Activated T-cell treated with anti-CD3 and anti-CD28 coated beads, Interleukin-2, amount 50 U/mL, for 24 hours (primary cell): ENCODE measurements around the gene CXCL6.

ENCODE experiments used
- DNase-seq: peaks from one replicate; pipeline ENCODE4 v3.0.0-alpha.2; 2020
- H3K27ac Mint-ChIP-seq: 2 replicates; pipeline ENCODE4 v1.8.0; 2020; ENCODE audit warnings: mild to moderate bottlenecking, mixed read lengths
- H3K27me3 Mint-ChIP-seq: 2 replicates; pipeline ENCODE4 v1.8.0; 2020; ENCODE audit warnings: mixed read lengths
- H3K36me3 Mint-ChIP-seq: 2 replicates; pipeline ENCODE4 v1.8.0; 2020; ENCODE audit warnings: low read depth, mixed read lengths
- H3K4me1 Mint-ChIP-seq: 2 replicates; pipeline ENCODE4 v1.8.0; 2020; ENCODE audit warnings: low read depth, mixed read lengths
- H3K4me3 Mint-ChIP-seq: 2 replicates; pipeline ENCODE4 v1.8.0; 2020; ENCODE audit warnings: mild to moderate bottlenecking, moderate library complexity, mixed read lengths
- H3K9me3 Mint-ChIP-seq: 2 replicates; pipeline ENCODE4 v1.8.0; 2020; ENCODE audit warnings: mixed read lengths

Gene CXCL6

DNA sequence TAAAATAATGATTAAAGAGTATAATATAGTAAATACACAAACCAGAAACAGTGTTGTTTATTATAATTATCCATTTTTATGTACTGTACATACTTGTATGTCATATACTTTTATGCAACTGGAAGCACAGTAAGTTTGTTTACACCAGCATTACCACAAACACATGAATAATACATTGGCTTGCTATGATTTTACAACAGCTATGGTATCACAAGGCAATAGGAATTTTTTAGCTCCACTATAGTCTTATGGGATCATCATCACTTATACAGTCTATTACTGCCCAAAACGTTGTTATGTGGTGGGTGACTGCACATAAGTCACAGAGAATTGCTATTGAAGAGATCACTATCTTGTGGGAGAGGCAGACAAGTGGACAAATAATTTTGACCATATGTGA lies 14.8 kb downstream of the CXCL6 start:
- H3K4me1 Mint-ChIP-seq, result no peaks in the 10 kb centered on the region
- peaks cover 2% of the 10 kb centered on the region for H3K27me3 Mint-ChIP-seq
- H3K36me3 Mint-ChIP-seq, result no peaks in the 10 kb centered on the region

DNA sequence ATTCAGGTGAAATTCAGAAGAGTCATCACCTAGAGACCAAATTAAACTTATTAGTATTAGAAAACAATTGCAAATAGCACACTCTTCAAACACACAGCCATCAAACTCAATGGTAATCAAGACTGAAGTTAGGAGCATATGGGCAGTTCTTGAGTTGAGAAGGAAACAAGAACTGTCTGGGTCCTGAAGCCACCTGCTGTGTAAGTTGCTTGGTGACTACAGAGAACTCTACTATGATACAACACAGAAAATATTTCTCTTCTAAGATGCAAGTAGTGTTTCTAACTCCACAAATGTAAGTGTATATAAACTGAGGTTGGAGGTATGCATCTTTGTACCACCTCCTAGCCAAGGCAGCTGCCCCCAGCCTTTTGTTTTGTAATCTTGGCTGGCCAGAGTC lies 16.3 kb downstream of the CXCL6 start:
- H3K4me1 Mint-ChIP-seq, result no peaks in the 10 kb centered on the region
- H3K36me3 Mint-ChIP-seq, result no peaks in the 10 kb centered on the region
- no peak for DNase-seq
- H3K27me3 Mint-ChIP-seq, result peaks cover 2% of the 10 kb centered on the region
- H3K27ac Mint-ChIP-seq, result no peak overlapping the region
- no peaks in the 10 kb centered on the region for H3K9me3 Mint-ChIP-seq
- H3K4me3 Mint-ChIP-seq, result no peak overlapping the region

More for the DNA sequence above, 14.8 kb downstream of the CXCL6 start:
- DNase-seq, result no peak
- Mint-ChIP-seq H3K4me3 (no peak overlapping the region), H3K9me3 (no peaks in the 10 kb centered on the region), H3K27ac (no peak overlapping the region)

DNA sequence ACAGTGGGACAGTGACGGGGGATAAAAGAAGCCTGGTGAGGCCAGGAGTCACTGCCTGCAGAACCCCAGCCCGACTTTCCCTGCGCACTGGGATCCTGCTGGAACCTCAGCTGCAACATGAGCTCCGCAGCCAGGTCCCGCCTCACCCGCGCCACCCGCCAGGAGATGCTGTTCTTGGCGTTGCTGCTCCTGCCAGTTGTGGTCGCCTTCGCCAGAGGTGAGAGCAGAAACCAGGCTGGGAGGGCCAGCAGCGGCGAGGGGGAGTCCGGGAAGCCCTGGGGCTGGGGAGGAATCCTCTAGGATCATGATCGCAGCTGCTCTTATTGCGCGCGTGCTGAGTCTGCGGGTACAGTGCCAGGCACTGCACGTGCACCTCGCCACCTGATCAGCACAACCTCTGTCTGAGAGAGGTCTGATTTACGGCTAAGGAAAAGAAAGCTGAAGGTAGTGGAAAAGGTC lies 16.8 kb downstream of the CXCL6 start, which contains the start of gene PF4V1:
Gene PF4V1, plus strand, starts transcription at position 51 of the 459 bp plus-strand sequence. Its CDS starts 67 bp downstream, at position 118.
- H3K9me3 Mint-ChIP-seq, result no peaks in the 10 kb centered on the region
- no peaks in the 10 kb centered on the region for H3K36me3 Mint-ChIP-seq
- no peak within 1 kb of the TSS for H3K27ac Mint-ChIP-seq
- no peak within 1 kb of the TSS for H3K4me3 Mint-ChIP-seq
- DNase-seq, result no peak
- H3K27me3 Mint-ChIP-seq, result peaks cover 2% of the 10 kb centered on the region
- no peaks in the 10 kb centered on the region for H3K4me1 Mint-ChIP-seq

DNA sequence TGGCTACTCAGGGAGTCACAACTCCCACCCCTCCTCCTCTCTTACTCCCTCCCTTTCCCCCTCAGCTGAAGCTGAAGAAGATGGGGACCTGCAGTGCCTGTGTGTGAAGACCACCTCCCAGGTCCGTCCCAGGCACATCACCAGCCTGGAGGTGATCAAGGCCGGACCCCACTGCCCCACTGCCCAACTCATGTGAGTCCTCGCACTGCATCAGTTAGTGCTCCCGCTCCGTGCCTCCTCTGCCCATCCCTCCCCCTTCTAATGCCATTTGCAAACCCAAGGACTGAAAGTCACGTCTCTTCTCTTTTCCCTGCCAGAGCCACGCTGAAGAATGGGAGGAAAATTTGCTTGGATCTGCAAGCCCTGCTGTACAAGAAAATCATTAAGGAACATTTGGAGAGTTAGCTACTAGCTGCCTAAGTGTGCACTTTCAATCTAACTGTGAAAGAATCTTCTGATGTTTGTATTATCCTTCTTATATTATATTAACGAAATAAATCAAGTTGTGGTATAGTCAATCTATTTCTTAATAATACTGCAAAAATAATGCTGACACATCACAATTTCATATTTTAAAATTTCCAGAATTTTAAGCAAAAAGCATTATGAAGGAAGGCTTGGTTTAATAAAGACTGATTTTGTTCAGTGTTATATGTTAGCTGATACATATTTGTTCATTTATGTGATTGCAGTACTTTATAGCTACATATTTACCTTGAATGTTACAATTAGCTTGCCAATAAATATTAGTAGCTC lies 17.4 kb downstream of the CXCL6 start:
- no peak overlapping the region for H3K27ac Mint-ChIP-seq
- no peaks in the 10 kb centered on the region for H3K36me3 Mint-ChIP-seq

DNA sequence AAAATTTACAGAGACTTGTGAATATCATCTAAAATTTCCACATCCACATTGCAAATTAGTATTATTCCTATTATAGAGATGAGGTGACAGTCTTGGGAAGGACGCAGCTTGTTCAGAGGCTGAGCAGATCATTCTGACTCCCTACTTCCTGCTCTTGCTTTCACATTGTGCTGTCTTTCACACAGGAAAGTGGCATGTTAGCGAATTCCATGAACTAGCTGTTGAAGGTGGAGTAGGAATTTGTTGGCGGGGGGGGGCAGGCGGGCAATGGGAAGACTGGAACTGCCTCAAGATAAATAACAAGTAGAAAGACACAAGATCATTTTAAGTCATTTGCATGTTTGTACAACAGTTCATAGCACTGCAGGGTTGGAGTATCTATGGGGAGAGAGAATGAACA lies 18.9 kb downstream of the CXCL6 start:
- H3K9me3 Mint-ChIP-seq, result no peaks in the 10 kb centered on the region
- no peak overlapping the region for H3K27ac Mint-ChIP-seq
- no peaks in the 10 kb centered on the region for H3K4me1 Mint-ChIP-seq
- H3K36me3 Mint-ChIP-seq, result no peaks in the 10 kb centered on the region
- peaks cover 2% of the 10 kb centered on the region for H3K27me3 Mint-ChIP-seq
- no peak overlapping the region for H3K4me3 Mint-ChIP-seq
- DNase-seq, result no peak

More for the DNA sequence above, 17.4 kb downstream of the CXCL6 start:
- Mint-ChIP-seq H3K4me3 (no peak overlapping the region), H3K9me3 (no peaks in the 10 kb centered on the region), H3K27me3 (peaks cover 2% of the 10 kb centered on the region), H3K4me1 (no peaks in the 10 kb centered on the region)
- no peak for DNase-seq

GRCh38 chr4:73856518-73856917 lies 20.0 kb downstream of the CXCL6 start:
- Mint-ChIP-seq H3K4me3 (no peak overlapping the region), H3K9me3 (no peaks in the 10 kb centered on the region), H3K36me3 (no peaks in the 10 kb centered on the region), H3K27me3 (peaks cover 2% of the 10 kb centered on the region), H3K27ac (no peak overlapping the region), H3K4me1 (no peaks in the 10 kb centered on the region)
- no peak for DNase-seq

DNA sequence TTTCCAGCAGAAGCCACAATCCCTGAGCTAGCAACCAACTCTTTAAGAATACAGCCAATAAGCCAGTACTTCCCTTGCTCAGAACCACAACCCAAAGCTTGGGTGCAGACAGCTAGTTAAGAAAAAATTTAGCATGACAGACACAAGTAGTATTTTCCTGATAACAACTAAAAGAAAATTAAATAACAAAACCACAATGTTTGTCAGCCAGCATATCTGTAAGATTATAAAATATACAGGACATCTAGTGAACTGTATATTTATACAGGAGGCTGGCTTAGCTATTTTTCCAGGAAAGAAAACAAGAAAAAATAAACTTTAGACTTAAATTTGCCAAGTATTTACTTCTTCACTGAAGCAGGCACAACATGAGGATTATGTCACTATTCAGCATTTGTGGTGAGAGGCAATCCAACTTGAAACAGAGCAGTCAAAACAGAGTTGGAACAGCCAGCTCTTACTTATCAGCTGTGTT lies 23.2 kb downstream of the CXCL6 start:
- no peak for DNase-seq
- no peak overlapping the region for H3K27ac Mint-ChIP-seq
- H3K36me3 Mint-ChIP-seq, result no peaks in the 10 kb centered on the region
- H3K4me3 Mint-ChIP-seq, result no peak overlapping the region
- H3K9me3 Mint-ChIP-seq, result no peaks in the 10 kb centered on the region
- no peaks in the 10 kb centered on the region for H3K27me3 Mint-ChIP-seq
- H3K4me1 Mint-ChIP-seq, result no peaks in the 10 kb centered on the region

- no peaks in the 10 kb centered on the region for H3K9me3 Mint-ChIP-seq
- no peak overlapping the region for H3K27ac Mint-ChIP-seq
- H3K27me3 Mint-ChIP-seq, result peaks cover 2% of the 10 kb centered on the region
- no peaks in the 10 kb centered on the region for H3K4me1 Mint-ChIP-seq
- no peak for DNase-seq
- H3K36me3 Mint-ChIP-seq, result no peaks in the 10 kb centered on the region
- no peak overlapping the region for H3K4me3 Mint-ChIP-seq
Measured at GRCh38 chr4:73860181-73860580, 23.7 kb downstream of the CXCL6 start.

- Mint-ChIP-seq H3K27ac (no peak overlapping the region), H3K9me3 (no peaks in the 10 kb centered on the region), H3K4me3 (no peak overlapping the region), H3K36me3 (no peaks in the 10 kb centered on the region), H3K4me1 (no peaks in the 10 kb centered on the region), H3K27me3 (peaks cover 2% of the 10 kb centered on the region)
- DNase-seq, result no peak
Measured at GRCh38 chr4:73860917-73861316, 24.4 kb downstream of the CXCL6 start.

GRCh38 chr4:73862322-73862721 lies 25.8 kb downstream of the CXCL6 start:
- DNase-seq, result no peak
- H3K4me3 Mint-ChIP-seq, result no peak overlapping the region
- H3K36me3 Mint-ChIP-seq, result no peaks in the 10 kb centered on the region
- no peaks in the 10 kb centered on the region for H3K9me3 Mint-ChIP-seq
- peaks cover 2% of the 10 kb centered on the region for H3K27me3 Mint-ChIP-seq
- H3K4me1 Mint-ChIP-seq, result no peaks in the 10 kb centered on the region
- H3K27ac Mint-ChIP-seq, result no peak overlapping the region

- no peak overlapping the region for H3K4me3 Mint-ChIP-seq
- peaks cover 16% of the 10 kb centered on the region for H3K27me3 Mint-ChIP-seq
- H3K9me3 Mint-ChIP-seq, result no peaks in the 10 kb centered on the region
- H3K27ac Mint-ChIP-seq, result no peak overlapping the region
- H3K36me3 Mint-ChIP-seq, result no peaks in the 10 kb centered on the region
- no peak for DNase-seq
- H3K4me1 Mint-ChIP-seq, result no peaks in the 10 kb centered on the region
Measured at GRCh38 chr4:73864365-73864764, 27.9 kb downstream of the CXCL6 start.

DNA sequence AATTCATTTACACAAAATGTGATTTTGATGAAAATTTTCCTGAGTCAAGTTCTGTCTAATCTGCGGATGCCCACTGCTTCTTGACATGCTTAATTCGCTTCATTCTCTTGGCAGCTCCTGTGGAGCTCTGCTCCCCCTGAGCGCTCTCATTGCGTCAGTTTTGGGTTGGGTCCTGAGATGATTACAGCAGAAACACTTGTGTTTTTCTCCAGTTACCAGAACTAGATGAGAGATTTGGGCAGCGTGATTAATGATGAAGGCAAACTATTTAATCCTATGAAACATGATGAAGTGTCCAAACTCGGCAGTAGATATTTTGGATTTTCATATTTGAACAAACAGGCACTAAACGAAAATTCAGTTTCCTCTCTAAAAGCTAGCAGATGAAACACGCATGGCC lies 28.5 kb downstream of the CXCL6 start:
- Mint-ChIP-seq H3K4me1 (no peaks in the 10 kb centered on the region), H3K27me3 (peaks cover 22% of the 10 kb centered on the region), H3K9me3 (no peaks in the 10 kb centered on the region), H3K27ac (no peak overlapping the region), H3K36me3 (no peaks in the 10 kb centered on the region), H3K4me3 (no peak overlapping the region)
- DNase-seq, result no peak

- Mint-ChIP-seq H3K4me1 (no peaks in the 10 kb centered on the region), H3K4me3 (no peak overlapping the region), H3K27me3 (peaks cover 28% of the 10 kb centered on the region), H3K9me3 (no peaks in the 10 kb centered on the region), H3K36me3 (no peaks in the 10 kb centered on the region), H3K27ac (no peak overlapping the region)
- no peak for DNase-seq
Measured at GRCh38 chr4:73865431-73866096, 29.1 kb downstream of the CXCL6 start.

- H3K9me3 Mint-ChIP-seq, result no peaks in the 10 kb centered on the region
- no peak for DNase-seq
- H3K4me3 Mint-ChIP-seq, result no peak overlapping the region
- H3K27me3 Mint-ChIP-seq, result peaks cover 32% of the 10 kb centered on the region
- no peak overlapping the region for H3K27ac Mint-ChIP-seq
- no peaks in the 10 kb centered on the region for H3K36me3 Mint-ChIP-seq
- no peaks in the 10 kb centered on the region for H3K4me1 Mint-ChIP-seq
Measured at GRCh38 chr4:73866246-73866645, 29.8 kb downstream of the CXCL6 start.

GRCh38 chr4:73867783-73868182 lies 31.3 kb downstream of the CXCL6 start:
- no peaks in the 10 kb centered on the region for H3K36me3 Mint-ChIP-seq
- no peak for DNase-seq

More at GRCh38 chr4:73867783-73868182, 31.3 kb downstream of the CXCL6 start:
- Mint-ChIP-seq H3K27me3 (peaks cover 32% of the 10 kb centered on the region), H3K27ac (no peak overlapping the region), H3K9me3 (no peaks in the 10 kb centered on the region), H3K4me3 (no peak overlapping the region), H3K4me1 (no peaks in the 10 kb centered on the region)
